ENCODE results near the gene PKP4.
"Not testable (repeated sequence)": the region's sequence is repeated elsewhere in the genome, so short reads cannot be mapped to it uniquely, and the experiment has no call there.

The PKP4 gene

DNA sequence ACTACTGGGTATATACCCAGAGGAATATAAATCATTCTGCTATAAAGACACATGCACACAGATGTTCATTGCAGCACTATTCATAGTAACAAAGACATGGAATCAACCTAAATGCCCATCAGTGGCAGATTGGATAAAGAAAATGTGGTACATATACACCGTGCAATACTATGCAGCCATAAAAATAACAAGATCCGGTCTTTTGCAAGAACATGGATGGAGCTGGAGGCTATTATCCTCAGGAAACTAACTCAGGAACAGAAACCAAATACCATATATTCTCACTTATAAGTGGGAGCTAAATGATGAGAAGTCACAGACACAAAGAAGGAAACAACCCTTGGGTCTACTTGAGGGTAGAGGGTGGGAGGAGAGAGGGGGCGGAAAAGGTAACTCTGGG lies 16.5 kb downstream of the PKP4 start:
- DNase-seq (ENCODE audit: low read depth in 2 of 2) = not testable (repeated sequence)

GRCh38 chr2:158473719-158474392 lies 17.1 kb downstream of the PKP4 start:
- DNase-seq (ENCODE audit: low read depth in 2 of 2) = no peak

DNA sequence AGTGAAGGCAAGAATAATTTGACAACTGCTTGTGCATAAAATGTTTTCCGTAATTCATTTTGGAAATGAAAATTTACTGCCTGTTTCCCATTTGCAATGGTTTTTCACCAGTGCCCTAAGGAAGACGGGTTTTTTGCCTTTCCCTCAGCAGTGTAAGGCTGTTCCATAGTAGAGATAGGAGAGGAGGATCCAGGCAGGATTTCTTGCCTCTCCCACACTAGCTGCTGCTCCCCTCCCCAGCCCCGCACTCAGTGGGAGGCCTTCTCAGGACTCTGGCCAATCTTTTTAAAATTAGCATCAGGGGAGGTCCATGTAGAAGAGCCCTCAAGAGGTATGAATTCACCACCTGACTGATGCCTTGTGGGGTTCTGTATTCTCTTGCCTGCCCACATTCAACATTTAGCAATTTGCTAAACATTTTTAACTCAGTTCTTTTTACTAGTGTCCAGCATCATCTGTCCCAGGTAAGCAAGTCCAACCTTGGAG lies 17.8 kb downstream of the PKP4 start:
- DNase-seq (ENCODE audit: low read depth in 2 of 2) = not testable (repeated sequence)

DNA sequence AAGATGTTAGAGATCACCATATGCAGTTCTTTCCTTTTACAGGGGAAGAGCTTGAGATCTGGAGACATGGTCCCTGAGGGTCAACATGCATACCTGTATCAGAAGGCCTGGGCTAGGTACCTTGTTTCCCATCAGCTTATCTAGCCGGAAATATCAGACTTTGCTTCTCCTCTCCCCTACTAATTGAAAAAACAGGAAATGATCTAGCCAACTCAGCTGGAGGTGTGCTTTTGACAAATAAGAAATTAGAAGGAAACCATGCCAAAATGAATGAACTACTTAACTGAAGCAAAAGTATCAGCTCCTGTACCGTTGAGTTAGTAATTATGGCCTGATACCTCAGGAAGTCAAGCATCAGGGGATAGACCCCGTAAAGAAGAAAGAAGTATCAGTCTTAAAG lies 20.4 kb downstream of the PKP4 start:
- no peak for DNase-seq (ENCODE audit: low read depth in 2 of 2)

- DNase-seq (ENCODE audit: low read depth in 2 of 2) = no peak
Measured at GRCh38 chr2:158478237-158478636, 21.5 kb downstream of the PKP4 start.

DNA sequence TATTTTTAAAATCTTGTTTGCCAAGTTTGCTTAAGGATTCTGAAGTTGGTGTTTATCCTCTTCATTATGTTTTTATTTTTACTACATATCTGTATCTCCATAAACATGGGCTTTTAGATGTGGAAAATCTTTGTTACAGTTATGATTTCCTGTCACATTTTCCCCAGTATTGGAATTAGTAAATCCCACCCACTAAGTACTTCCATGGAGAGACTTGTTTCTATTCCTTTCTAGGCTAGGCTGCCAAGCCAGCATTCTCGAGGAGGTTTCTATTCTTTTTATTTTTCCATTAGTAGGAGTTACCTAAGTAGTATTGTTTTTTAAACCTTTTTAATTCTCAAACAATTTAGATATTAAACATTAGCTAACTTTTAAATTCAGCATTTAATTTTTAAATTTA lies 22.1 kb downstream of the PKP4 start:
- DNase-seq (ENCODE audit: low read depth in 2 of 2) = no peak

DNA sequence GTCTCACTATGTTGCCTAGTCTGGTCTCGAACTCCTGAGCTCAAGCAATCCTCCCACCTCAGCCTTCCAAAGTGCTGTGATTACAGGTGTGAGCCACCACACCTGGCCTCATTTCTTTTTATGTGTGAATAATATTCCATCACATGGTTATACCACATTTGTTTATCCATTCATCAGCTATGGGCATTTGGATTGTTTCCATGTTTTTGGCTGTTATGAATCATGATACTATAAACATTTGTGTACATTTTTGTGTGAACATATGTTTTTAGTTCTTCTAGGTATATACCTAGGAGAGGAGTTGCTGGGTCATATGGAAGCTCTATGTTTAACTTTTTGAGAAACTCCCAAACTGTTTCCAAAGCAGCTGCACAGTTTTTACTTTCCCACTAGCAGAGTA lies 24.4 kb downstream of the PKP4 start:
- DNase-seq (ENCODE audit: low read depth in 2 of 2) = no peak

DNA sequence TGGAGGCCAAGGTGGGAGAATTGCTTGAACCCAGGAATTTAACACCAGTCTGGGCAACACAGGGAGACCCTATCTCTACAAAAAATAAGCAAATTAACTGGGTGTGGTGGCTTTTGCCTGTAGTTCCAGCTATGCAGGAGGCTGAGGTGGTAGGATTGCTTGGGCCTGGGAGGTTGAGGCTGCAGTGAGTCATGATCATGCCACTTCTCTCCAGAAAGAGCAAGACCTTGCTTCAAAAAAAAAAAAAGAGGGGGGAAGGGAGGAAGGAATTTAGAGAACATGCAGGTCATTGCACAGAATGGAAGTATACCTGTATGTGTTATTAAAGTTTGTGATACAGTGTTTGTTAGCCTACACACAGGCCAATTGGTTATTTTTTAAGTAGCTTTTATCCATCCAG lies 25.8 kb downstream of the PKP4 start:
- no peak for DNase-seq (ENCODE audit: low read depth in 2 of 2)

GRCh38 chr2:158484892-158485556 lies 28.3 kb downstream of the PKP4 start:
- DNase-seq (ENCODE audit: low read depth in 2 of 2) = no peak

GRCh38 chr2:158486150-158486969 lies 29.6 kb downstream of the PKP4 start:
- no peak for DNase-seq (ENCODE audit: low read depth in 2 of 2)

DNA sequence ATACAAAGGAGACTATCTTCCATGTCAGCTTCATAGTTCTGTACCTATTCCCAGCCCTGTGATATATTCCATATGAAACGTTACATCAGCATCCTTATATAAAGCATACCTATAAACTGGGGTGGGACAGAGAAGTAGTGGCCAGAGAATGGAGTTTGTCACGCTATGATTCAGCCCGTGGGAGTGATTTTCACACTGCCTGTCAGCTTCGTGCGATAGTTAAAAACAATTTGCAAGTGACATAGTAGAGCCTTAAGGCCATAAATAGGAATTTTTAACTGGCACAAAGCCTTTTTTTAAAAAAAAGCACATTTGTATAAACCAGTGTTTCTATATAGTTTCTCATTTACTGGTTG lies 30.2 kb downstream of the PKP4 start:
- no peak for DNase-seq (ENCODE audit: low read depth in 2 of 2)

DNA sequence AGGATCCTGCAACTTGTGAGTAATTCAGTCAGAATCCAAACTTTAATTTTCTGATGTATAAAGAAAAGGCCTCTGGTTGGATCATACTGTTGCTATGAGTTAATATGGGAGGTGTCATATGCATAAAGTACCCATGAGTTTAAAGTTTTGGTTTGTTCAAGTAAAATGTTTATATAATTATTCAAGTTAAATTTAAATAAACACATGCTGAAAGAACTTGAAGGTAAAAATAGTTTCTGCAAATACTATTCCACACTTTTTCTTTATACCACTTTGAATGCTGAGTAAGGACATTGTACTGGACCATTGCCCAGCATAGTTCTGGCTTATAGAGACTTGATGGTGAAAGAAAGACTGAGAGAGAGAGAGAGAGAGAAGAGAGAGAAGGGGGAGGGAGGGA lies 30.7 kb downstream of the PKP4 start:
- DNase-seq (ENCODE audit: low read depth in 2 of 2) = no peak

DNA sequence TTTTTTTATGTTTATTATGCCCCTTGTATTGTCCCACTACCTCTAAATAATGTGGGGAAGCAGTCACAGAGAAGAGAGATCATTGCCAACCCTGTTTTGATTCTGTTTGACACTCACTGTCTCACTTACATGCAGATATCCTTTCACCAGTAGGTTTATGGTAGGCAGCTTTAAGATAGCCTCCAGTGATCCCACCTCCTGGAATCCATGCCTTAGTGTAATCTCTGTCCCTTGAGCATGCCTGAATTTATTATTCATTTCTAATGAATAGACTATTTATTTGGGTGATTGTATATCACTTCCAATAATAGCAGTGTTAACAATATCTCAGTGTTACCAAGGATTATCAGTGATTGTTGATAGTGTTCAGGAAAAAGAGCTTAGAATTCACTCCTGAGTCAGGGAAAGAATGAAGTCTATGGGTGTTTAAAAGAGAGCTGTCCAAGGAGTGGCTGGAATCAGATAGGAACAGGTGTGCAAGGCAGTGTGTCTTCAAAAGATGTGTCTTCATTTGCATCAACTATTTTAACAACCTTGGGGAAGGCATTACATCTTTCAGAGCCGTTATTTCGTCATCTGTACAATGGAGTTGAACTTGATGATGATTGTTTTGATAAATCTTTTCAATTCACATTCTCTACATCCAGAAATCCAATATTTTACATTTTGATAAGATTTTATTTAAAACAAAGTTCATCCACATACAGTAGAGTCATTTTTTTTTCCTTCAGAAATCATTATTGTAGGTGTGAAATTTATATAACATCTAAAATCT lies 31.9 kb downstream of the PKP4 start:
- DNase-seq (ENCODE audit: low read depth in 2 of 2) = no peak

DNA sequence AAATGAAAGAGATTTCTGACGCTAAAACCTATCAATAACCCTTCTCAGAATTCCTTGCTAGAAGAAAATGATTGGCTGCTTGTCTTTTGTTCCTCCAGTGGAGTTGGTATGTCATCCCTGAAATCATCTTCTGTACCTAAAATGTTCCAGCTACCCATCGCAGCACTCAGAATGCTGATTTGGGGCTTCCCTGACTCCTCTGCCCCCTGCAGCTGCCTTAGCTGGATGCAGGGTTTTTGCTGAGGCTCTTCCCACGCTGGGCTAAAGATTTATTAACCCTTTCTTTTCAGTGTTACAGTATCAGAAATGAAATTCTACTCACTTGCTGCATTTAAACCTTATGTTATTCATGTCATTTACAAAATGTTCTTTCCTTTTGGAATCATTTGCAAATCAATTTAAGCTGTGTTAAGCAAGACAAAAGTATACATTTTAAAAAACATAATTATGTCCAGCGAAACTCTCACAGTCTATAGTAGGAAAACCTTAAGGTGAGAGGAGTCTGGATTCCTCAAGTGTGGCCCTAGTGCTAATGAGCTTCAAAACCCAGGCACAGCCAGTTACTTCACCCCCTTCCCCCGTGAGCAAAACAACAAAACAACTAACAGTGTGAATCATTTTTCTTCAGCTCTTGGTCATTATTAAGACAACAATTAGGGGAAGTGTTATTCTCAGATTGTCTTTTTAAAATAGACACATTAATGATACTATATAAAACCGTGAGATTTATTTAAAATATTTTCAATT lies 32.8 kb downstream of the PKP4 start:
- no peak for DNase-seq (ENCODE audit: low read depth in 2 of 2)

DNA sequence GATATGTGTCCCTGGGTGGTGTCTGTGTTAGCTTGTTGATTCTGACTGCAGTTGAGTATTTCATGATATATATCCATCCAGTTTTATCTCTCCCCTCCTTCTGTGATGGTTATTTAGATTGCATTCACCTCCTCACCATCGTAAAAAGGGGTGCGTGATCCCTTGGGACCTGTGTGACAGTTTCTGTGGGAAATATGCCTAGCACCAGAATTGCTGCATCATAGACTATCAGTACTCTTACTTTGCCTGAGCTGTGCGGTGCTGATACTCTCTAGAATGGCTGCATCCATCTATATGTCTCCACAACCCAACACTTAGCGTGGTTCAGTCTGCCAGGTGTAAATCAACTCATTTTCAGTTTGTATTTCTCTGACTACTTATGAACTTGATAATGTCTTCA lies 34.3 kb downstream of the PKP4 start:
- no peak for DNase-seq (ENCODE audit: low read depth in 2 of 2)

GRCh38 chr2:158493458-158493857 lies 36.7 kb downstream of the PKP4 start:
- no peak for DNase-seq (ENCODE audit: low read depth in 2 of 2)

DNA sequence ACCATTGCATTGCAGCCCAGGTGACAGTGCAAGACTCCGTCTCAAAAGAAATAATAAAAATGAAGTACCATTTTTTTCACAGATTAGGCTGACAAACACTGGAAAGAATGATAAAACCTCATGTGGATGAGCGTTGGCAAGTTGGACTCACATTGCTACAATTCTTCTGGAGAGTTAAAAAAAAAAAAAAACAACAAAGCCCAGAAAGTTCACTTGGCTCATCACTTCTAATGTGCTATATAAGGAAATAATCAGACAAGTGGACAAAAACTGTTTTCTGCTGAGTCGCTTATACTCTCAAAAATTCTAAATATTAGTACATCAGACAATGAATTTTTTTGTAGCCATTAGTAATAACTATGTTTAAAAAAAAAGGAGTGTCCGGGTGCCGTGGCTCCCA lies 38.4 kb downstream of the PKP4 start:
- DNase-seq (ENCODE audit: low read depth in 2 of 2) = no peak

DNA sequence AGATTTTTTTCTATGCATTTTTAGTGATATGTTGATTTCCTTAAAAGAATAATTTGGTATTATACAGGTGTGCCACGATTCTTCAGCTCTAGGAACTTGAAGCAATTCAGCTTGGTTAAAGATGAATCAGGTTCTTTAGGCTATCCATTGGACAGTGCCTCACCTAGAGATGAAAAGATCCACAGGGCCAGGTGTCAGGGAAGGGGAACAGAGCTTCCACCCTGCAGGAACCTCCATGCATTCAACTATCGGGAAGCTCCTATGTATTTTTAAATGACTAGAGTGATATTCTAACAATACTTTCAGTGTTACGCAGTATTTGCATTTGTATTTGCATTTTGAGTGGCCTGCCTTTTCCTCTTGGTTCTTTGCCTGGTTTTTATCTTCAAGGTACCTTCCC lies 40.2 kb downstream of the PKP4 start:
- no peak for DNase-seq (ENCODE audit: low read depth in 2 of 2)

GRCh38 chr2:158497486-158497885 lies 40.7 kb downstream of the PKP4 start:
- no peak for DNase-seq (ENCODE audit: low read depth in 2 of 2)

DNA sequence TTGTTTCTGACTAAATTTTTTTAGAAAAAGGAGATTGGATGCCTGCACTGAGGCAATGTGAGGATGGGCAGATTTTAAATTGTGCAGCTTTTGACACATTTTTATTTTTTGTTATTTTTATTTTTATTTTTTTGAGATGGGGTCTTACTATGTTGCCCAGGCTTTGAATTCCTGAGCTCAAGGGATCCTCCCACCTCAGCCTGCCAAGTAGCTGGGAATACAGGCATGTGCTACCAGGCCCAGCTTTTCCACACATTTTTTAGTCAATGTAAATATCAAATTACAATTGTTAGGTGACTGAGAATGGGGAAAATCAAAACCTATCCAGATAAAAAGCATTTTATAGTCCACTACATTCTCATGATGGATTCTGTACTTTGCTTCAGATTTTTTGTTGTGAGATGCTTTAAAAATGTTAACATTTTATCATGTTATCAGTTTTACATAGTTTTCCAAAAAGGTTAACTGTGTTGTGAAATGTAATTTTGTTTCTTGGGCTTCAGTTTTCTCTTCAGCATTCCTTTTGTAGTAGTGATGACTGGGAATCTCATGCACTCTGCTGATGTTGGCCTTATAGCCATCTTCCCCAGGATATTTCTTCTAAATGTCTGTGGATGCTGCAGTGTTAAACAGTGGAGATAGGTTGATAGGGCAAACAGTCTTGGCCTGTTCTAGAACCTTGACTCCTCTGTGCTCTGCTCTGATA lies 41.4 kb downstream of the PKP4 start:
- no peak for DNase-seq (ENCODE audit: low read depth in 2 of 2)

DNA sequence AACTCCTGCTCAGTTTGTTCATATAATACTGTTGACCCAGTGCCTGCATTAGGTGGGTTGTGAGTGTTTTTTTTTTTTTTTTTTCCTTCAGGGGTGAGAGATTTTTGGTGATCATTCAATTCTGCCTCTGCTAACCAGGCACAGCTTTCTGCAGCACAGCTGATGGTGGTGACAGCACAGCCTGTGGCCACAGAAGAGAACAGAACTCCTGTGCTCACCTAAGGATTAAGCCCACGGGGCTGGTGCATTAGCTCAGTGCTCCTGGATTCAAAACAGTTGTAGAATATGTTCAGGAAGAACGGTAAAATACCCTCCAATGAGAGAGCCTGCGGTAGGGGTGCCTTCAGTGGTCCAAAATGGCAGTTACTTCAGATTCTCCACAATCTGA lies 42.0 kb downstream of the PKP4 start:
- no peak for DNase-seq (ENCODE audit: low read depth in 2 of 2)

Data from stimulated activated CD4-positive, alpha-beta T cell treated with anti-CD3 and anti-CD28 coated beads, Interleukin-15, amount 100 ng/mL, for 48 hours (primary cell).